WTC11 (cell line): Measurements from ENCODE around the gene MEX3C. TPM values are rescaled to one million over a fixed set of nuclear protein-coding genes. Genes with fewer than 3 reads are reported as not detected.

Experiments
- ATAC-seq: fragments of 200-7000 bp; cut with Tn5 transposase; 2 replicates; pipeline ENCODE4 v1.10.0; 2021; ENCODE audit warnings: mild to moderate bottlenecking, moderate library complexity
- CTCF ChIA-PET: fragments of 300-600 bp; sonication (Branson Sonifier 250); formaldehyde crosslinking; loops from one replicate; lab custom pipeline; 2021; ENCODE audit warnings: antibody characterized with exemption; lab: Charles Lee
- POLR2A ChIA-PET: fragments of 350-600 bp; sonication (Branson Sonifier 250); formaldehyde crosslinking; loops from one replicate; lab custom pipeline; 2021; ENCODE audit warnings: antibody characterized with exemption; lab: Charles Lee
- DNase-seq: peaks from one replicate; pipeline ENCODE4 v3.0.0; 2021; ENCODE audit warnings: low spot score
- H3K27ac Mint-ChIP-seq: 2 replicates; pipeline ENCODE4 v1.8.0; 2021; ENCODE audit warnings: mixed read lengths
- H3K27me3 Mint-ChIP-seq: 2 replicates; pipeline ENCODE4 v1.8.0; 2021; ENCODE audit warnings: low read depth, mild to moderate bottlenecking, moderate library complexity, mixed read lengths
- H3K36me3 Mint-ChIP-seq: 2 replicates; pipeline ENCODE4 v1.8.0; 2021; ENCODE audit warnings: mixed read lengths
- H3K4me1 Mint-ChIP-seq: 2 replicates; pipeline ENCODE4 v1.8.0; 2022; ENCODE audit warnings: mixed read lengths
- H3K4me3 Mint-ChIP-seq: 2 replicates; pipeline ENCODE4 v1.8.0; 2021; ENCODE audit warnings: mild to moderate bottlenecking, moderate library complexity, mixed read lengths
- H3K9me3 Mint-ChIP-seq: 2 replicates; pipeline ENCODE4 v1.8.0; 2021; ENCODE audit warnings: mixed read lengths
- CBFB ChIP-seq: sonication (generic); formaldehyde crosslinking; IDR thresholded peaks from 2 replicates; pipeline ENCODE4 v1.8.1; 2022; ENCODE audit warnings: mild to moderate bottlenecking, low read depth, missing genetic modification reagents
- CDX4 ChIP-seq: fragments of 250-450 bp; sonication (Bioruptor Pico); IDR thresholded peaks from 2 replicates; pipeline ENCODE4 v1.9.0; 2021; ENCODE audit warnings: moderate library complexity, mild to moderate bottlenecking, inconsistent platforms, borderline replicate concordance
- CREB1 ChIP-seq: sonication (generic); formaldehyde crosslinking; IDR thresholded peaks from 2 replicates; pipeline ENCODE4 v1.8.0; 2023; ENCODE audit warnings: mild to moderate bottlenecking, missing genetic modification reagents
- E2F1 ChIP-seq: sonication (generic); formaldehyde crosslinking; IDR thresholded peaks from 2 replicates; pipeline ENCODE4 v1.8.0; 2022; ENCODE audit warnings: mild to moderate bottlenecking, missing genetic modification reagents
- E2F5 ChIP-seq: sonication (generic); formaldehyde crosslinking; IDR thresholded peaks from 2 replicates; pipeline ENCODE4 v1.8.1; 2022; ENCODE audit warnings: mild to moderate bottlenecking, moderate library complexity, missing genetic modification reagents
- ELF4 ChIP-seq: sonication (generic); formaldehyde crosslinking; IDR thresholded peaks from 2 replicates; pipeline ENCODE4 v1.8.1; 2022; ENCODE audit warnings: low read depth, mild to moderate bottlenecking, moderate library complexity, missing genetic modification reagents
- EMX1 ChIP-seq: fragments of 250-450 bp; sonication (Bioruptor Pico); IDR thresholded peaks from 2 replicates; pipeline ENCODE4 v1.8.0; 2021; ENCODE audit warnings: mild to moderate bottlenecking
- HMGA2 ChIP-seq: fragments of 250-450 bp; sonication (Bioruptor Pico); IDR thresholded peaks from 2 replicates; pipeline ENCODE4 v1.4.0; 2021; ENCODE audit warnings: mild to moderate bottlenecking, moderate library complexity
- MXD4 ChIP-seq: fragments of 250-450 bp; sonication (Bioruptor Pico); IDR thresholded peaks from 2 replicates; pipeline ENCODE4 v1.8.0; 2021; ENCODE audit warnings: mild to moderate bottlenecking, moderate library complexity, borderline replicate concordance
- MYBL2 ChIP-seq: sonication (generic); formaldehyde crosslinking; IDR thresholded peaks from 2 replicates; pipeline ENCODE4 v1.8.1; 2023; ENCODE audit warnings: mild to moderate bottlenecking, moderate library complexity, missing genetic modification reagents
- NFATC4 ChIP-seq: fragments of 250-450 bp; sonication (Bioruptor Pico); IDR thresholded peaks from 2 replicates; pipeline ENCODE4 v1.9.0; 2021; ENCODE audit warnings: mild to moderate bottlenecking
- OVOL2 ChIP-seq: fragments of 250-450 bp; sonication (Bioruptor Pico); IDR thresholded peaks from 2 replicates; pipeline ENCODE4 v1.9.0; 2021; ENCODE audit warnings: mild to moderate bottlenecking, borderline replicate concordance
- SP1 ChIP-seq: sonication (generic); formaldehyde crosslinking; conservative IDR thresholded peaks from 2 replicates; pipeline ENCODE4 v1.8.1; 2022; ENCODE audit warnings: missing genetic modification reagents
- TCF7 ChIP-seq: sonication (generic); formaldehyde crosslinking; IDR thresholded peaks from 2 replicates; pipeline ENCODE4 v1.8.0; 2022; ENCODE audit warnings: mild to moderate bottlenecking, low read depth, missing genetic modification reagents, moderate library complexity
- TEAD1 ChIP-seq: sonication (generic); formaldehyde crosslinking; IDR thresholded peaks from 2 replicates; pipeline ENCODE4 v1.8.0; 2022; ENCODE audit warnings: mild to moderate bottlenecking, missing genetic modification reagents
- TEAD4 ChIP-seq: sonication (generic); formaldehyde crosslinking; IDR thresholded peaks from 2 replicates; pipeline ENCODE4 v1.8.0; 2022; ENCODE audit warnings: mild to moderate bottlenecking, missing genetic modification reagents
- ZNF121 ChIP-seq: sonication (generic); formaldehyde crosslinking; IDR thresholded peaks from 2 replicates; pipeline ENCODE4 v1.8.0; 2023; ENCODE audit warnings: missing genetic modification reagents
- ZNF232 ChIP-seq: sonication (generic); formaldehyde crosslinking; IDR thresholded peaks from 2 replicates; pipeline ENCODE4 v1.8.0; 2022; ENCODE audit warnings: mild to moderate bottlenecking, missing genetic modification reagents
- total RNA-seq: library from RNA; stranded (reverse); gene quantifications from 3 replicates; pipeline ENCODE4 v1.2.3, GENCODE V29; 2021
- TF ChIP-seq, protein P1 (sequence below): fragments of 200-600 bp; IDR thresholded peaks from 2 replicates; pipeline ENCODE4 v1.8.0; 2022; ENCODE audit warnings: antibody characterized with exemption
- TF ChIP-seq, protein P2 (sequence below): sonication (generic); formaldehyde crosslinking; IDR thresholded peaks from 2 replicates; pipeline ENCODE4 v1.8.1; 2022; ENCODE audit warnings: mild to moderate bottlenecking, missing genetic modification reagents, moderate library complexity, borderline replicate concordance
- TF ChIP-seq, protein P3 (sequence below): sonication (generic); formaldehyde crosslinking; IDR thresholded peaks from 2 replicates; pipeline ENCODE4 v1.8.1; 2022; ENCODE audit warnings: low read depth, missing genetic modification reagents, borderline replicate concordance
- TF ChIP-seq, protein P4 (sequence below): sonication (generic); formaldehyde crosslinking; IDR thresholded peaks from 2 replicates; pipeline ENCODE4 v1.8.1; 2023; ENCODE audit warnings: mild to moderate bottlenecking, missing genetic modification reagents
- TF ChIP-seq, protein P5 (sequence below): sonication (generic); formaldehyde crosslinking; IDR thresholded peaks from 2 replicates; pipeline ENCODE4 v1.8.0; 2022; ENCODE audit warnings: mild to moderate bottlenecking, missing genetic modification reagents
- TF ChIP-seq, protein P6 (sequence below): sonication (generic); formaldehyde crosslinking; IDR thresholded peaks from 2 replicates; pipeline ENCODE4 v1.8.0; 2023; ENCODE audit warnings: missing genetic modification reagents
- TF ChIP-seq, protein P7 (sequence below): sonication (generic); formaldehyde crosslinking; IDR thresholded peaks from 2 replicates; pipeline ENCODE4 v1.8.1; 2023; ENCODE audit warnings: mild to moderate bottlenecking, missing genetic modification reagents, moderate library complexity

Gene MEX3C
- total RNA-seq, 1 experiment from 2014 or later: 79.4 TPM

DNA sequence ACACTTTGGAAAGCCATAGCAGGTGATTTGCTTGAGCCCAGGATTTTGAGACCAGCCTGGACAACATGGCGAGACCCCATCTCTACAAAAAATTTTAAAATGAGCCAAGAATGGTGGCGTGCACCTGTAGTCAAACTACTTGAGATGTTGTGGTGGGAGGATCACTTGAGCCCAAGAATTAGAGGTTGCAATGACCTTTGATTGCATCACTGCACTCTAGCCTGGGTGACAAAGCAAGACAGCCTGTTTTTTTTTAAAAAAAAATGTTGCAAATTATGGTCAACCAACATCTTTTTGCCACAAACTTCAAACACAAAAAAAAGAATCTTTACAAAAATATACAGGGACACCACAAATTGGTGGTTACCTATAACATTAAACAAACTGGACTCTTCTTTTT, 40.3 kb downstream of the MEX3C start:
- no peak for DNase-seq
- ChIA-PET POLR2A (no interaction called here), CTCF (no interaction called here)
- Mint-ChIP-seq H3K9me3 (peaks cover 5% of the 10 kb centered on the region; the same call in 1 of the 2 replicates), H3K27me3 (no peaks in the 10 kb centered on the region), H3K4me3 (no peak overlapping the region), H3K4me1 (0 out of 2 replicates have a peak, but pooled peaks cover 2% of the 10 kb centered on the region), H3K36me3 (no peaks in the 10 kb centered on the region)
- TF ChIP-seq TCF7 (no peak), ZNF232 (CRISPR knock-in tag) (no peak), MYBL2 (no peak), ELF4 (no peak), E2F1 (no peak), CREB1 (no peak), SP1 (CRISPR knock-in tag) (no peak), OVOL2 (CRISPR knock-in tag) (no peak), ZNF121 (CRISPR knock-in tag) (no peak), CDX4 (CRISPR knock-in tag) (no peak), CBFB (CRISPR knock-in tag) (no peak), HMGA2 (CRISPR knock-in tag) (no peak), MXD4 (CRISPR knock-in tag) (no peak)
- TF ChIP-seq, protein P1, sequence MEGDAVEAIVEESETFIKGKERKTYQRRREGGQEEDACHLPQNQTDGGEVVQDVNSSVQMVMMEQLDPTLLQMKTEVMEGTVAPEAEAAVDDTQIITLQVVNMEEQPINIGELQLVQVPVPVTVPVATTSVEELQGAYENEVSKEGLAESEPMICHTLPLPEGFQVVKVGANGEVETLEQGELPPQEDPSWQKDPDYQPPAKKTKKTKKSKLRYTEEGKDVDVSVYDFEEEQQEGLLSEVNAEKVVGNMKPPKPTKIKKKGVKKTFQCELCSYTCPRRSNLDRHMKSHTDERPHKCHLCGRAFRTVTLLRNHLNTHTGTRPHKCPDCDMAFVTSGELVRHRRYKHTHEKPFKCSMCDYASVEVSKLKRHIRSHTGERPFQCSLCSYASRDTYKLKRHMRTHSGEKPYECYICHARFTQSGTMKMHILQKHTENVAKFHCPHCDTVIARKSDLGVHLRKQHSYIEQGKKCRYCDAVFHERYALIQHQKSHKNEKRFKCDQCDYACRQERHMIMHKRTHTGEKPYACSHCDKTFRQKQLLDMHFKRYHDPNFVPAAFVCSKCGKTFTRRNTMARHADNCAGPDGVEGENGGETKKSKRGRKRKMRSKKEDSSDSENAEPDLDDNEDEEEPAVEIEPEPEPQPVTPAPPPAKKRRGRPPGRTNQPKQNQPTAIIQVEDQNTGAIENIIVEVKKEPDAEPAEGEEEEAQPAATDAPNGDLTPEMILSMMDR: no peak
- TF ChIP-seq, protein P2, sequence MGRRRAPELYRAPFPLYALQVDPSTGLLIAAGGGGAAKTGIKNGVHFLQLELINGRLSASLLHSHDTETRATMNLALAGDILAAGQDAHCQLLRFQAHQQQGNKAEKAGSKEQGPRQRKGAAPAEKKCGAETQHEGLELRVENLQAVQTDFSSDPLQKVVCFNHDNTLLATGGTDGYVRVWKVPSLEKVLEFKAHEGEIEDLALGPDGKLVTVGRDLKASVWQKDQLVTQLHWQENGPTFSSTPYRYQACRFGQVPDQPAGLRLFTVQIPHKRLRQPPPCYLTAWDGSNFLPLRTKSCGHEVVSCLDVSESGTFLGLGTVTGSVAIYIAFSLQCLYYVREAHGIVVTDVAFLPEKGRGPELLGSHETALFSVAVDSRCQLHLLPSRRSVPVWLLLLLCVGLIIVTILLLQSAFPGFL (CRISPR knock-in tag): no peak
- TF ChIP-seq, protein P3, sequence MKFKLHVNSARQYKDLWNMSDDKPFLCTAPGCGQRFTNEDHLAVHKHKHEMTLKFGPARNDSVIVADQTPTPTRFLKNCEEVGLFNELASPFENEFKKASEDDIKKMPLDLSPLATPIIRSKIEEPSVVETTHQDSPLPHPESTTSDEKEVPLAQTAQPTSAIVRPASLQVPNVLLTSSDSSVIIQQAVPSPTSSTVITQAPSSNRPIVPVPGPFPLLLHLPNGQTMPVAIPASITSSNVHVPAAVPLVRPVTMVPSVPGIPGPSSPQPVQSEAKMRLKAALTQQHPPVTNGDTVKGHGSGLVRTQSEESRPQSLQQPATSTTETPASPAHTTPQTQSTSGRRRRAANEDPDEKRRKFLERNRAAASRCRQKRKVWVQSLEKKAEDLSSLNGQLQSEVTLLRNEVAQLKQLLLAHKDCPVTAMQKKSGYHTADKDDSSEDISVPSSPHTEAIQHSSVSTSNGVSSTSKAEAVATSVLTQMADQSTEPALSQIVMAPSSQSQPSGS (CRISPR knock-in tag): no peak
- TF ChIP-seq, protein P4, sequence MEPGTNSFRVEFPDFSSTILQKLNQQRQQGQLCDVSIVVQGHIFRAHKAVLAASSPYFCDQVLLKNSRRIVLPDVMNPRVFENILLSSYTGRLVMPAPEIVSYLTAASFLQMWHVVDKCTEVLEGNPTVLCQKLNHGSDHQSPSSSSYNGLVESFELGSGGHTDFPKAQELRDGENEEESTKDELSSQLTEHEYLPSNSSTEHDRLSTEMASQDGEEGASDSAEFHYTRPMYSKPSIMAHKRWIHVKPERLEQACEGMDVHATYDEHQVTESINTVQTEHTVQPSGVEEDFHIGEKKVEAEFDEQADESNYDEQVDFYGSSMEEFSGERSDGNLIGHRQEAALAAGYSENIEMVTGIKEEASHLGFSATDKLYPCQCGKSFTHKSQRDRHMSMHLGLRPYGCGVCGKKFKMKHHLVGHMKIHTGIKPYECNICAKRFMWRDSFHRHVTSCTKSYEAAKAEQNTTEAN (CRISPR knock-in tag): no peak
- TF ChIP-seq, all 79 proteins: peak for 0
- no peak for ATAC-seq
- H3K27ac Mint-ChIP-seq: no peak overlapping the region

GRCh38 chr18:51154431-51155063, 42.9 kb downstream of the MEX3C start:
- Mint-ChIP-seq H3K36me3 (no peaks in the 10 kb centered on the region; the same call in 1 of the 2 replicates), H3K27ac (no peak overlapping the region), H3K27me3 (no peaks in the 10 kb centered on the region), H3K4me1 (no peaks in the 10 kb centered on the region), H3K9me3 (peaks cover 19% of the 10 kb centered on the region), H3K4me3 (no peak overlapping the region)
- ATAC-seq (no peak), DNase-seq (no peak)
- POLR2A ChIA-PET: no interaction called here
- CTCF ChIA-PET: no interaction called here
- TF ChIP-seq TEAD1 (CRISPR knock-in tag) (no peak), EMX1 (CRISPR knock-in tag) (no peak), ZNF232 (CRISPR knock-in tag) (no peak), E2F5 (CRISPR knock-in tag) (no peak), NFATC4 (no peak), TEAD4 (CRISPR knock-in tag) (no peak)
- TF ChIP-seq, protein P5, sequence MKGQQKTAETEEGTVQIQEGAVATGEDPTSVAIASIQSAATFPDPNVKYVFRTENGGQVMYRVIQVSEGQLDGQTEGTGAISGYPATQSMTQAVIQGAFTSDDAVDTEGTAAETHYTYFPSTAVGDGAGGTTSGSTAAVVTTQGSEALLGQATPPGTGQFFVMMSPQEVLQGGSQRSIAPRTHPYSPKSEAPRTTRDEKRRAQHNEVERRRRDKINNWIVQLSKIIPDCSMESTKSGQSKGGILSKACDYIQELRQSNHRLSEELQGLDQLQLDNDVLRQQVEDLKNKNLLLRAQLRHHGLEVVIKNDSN (CRISPR knock-in tag): no peak
- TF ChIP-seq, protein P6, sequence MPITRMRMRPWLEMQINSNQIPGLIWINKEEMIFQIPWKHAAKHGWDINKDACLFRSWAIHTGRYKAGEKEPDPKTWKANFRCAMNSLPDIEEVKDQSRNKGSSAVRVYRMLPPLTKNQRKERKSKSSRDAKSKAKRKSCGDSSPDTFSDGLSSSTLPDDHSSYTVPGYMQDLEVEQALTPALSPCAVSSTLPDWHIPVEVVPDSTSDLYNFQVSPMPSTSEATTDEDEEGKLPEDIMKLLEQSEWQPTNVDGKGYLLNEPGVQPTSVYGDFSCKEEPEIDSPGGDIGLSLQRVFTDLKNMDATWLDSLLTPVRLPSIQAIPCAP (CRISPR knock-in tag): no peak
- TF ChIP-seq, protein P7, sequence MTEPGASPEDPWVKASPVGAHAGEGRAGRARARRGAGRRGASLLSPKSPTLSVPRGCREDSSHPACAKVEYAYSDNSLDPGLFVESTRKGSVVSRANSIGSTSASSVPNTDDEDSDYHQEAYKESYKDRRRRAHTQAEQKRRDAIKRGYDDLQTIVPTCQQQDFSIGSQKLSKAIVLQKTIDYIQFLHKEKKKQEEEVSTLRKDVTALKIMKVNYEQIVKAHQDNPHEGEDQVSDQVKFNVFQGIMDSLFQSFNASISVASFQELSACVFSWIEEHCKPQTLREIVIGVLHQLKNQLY (CRISPR knock-in tag): no peak
